ENCODE results near the gene CD47. TPM values are rescaled to one million over a fixed set of nuclear protein-coding genes. Genes with fewer than 3 reads are reported as not detected.

The CD47 gene
- total and polyA plus RNA-seq, 3 donors from 2014 or later: 43.5 to 129 (median 49.9) TPM

DNA sequence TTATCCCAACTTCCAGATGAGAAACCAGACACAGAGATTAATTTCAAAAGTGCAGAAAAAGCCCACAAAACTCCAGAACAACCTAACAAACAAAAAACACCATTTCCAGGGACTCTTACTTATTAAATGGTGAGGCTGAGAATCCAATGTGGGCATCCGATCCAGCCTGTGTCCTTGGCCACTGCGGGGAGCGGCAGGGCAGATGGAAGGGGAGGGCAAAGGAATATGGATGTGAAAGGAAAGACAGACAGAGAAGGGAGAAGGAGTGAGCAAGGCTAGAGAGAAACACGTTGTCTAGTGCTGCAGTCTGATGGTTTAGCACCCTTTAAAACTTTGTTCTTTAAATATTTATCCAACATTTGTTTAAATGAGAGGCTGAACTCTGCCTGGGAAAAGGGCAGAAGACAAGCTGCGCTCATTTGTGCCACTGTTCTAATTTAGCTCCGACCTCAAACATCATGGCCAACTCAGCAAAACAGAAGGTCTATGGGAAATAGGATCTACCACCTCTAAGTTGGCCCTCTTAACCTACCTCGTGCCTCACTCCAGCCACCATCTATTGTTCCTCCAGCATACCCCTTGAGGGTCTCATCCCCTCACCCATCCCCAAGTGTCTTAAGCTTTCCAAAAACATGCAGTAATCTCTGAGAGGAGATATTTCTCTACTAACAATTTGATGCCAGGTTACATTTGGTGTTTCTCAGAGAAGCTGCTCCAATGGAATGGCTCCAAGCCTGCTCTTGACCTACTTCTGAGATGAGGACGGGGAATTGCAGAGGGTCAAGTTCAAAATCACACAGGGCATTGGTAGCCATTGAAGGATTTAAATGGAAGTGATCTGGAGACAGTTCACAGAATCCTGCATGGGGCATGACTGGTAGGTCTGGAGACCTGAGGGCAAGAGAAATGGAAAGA is 77.4 kb downstream of the CD47 start:
- Histone ChIP-seq H3K4me3 (no peak overlapping the region), H3K9me3 (no peaks in the 10 kb centered on the region), H3K27me3 (no peaks in the 10 kb centered on the region), H3K27ac (no peak overlapping the region), H3K4me1 (peaks cover 6% of the 10 kb centered on the region), H3K36me3 (ENCODE audit: low read depth, missing control alignments) (no peaks in the 10 kb centered on the region)
- DNase-seq: no peak
- 47 to 55% methylated on average over 8 of the region's 8 CpGs for WGBS, 2 donors
- no peak for TF ChIP-seq POLR2A (IDR thresholded peaks at IDR 0.05)
- TF ChIP-seq, protein P1, sequence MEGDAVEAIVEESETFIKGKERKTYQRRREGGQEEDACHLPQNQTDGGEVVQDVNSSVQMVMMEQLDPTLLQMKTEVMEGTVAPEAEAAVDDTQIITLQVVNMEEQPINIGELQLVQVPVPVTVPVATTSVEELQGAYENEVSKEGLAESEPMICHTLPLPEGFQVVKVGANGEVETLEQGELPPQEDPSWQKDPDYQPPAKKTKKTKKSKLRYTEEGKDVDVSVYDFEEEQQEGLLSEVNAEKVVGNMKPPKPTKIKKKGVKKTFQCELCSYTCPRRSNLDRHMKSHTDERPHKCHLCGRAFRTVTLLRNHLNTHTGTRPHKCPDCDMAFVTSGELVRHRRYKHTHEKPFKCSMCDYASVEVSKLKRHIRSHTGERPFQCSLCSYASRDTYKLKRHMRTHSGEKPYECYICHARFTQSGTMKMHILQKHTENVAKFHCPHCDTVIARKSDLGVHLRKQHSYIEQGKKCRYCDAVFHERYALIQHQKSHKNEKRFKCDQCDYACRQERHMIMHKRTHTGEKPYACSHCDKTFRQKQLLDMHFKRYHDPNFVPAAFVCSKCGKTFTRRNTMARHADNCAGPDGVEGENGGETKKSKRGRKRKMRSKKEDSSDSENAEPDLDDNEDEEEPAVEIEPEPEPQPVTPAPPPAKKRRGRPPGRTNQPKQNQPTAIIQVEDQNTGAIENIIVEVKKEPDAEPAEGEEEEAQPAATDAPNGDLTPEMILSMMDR (IDR thresholded peaks at IDR 0.05): no peak
- intact Hi-C loops (cut with DNase I; ENCODE audit: low total_unique reads): no loop called here

DNA sequence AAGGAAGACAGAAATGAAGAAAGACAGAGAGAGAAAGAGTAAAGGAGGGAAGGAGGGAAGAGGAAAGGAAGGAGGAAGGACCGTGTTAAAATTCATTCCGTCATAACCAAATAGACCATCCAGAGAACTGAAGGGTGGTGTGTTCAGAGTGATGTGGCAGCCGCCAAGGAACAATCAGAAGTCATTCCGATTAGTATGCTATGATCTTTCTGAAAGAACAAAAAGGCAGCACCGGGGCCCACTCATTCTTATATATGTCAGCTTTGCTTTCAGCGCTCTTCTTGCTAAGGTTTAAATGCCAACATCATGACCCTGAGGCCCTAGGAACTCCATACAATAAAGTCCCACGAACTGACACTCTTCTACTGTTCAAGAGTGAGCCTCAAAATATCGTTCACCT is 78.5 kb downstream of the CD47 start:
- TF ChIP-seq POLR2A (IDR thresholded peaks at IDR 0.05): no peak
- TF ChIP-seq, protein P1 (IDR thresholded peaks at IDR 0.05): no peak
- H3K27ac ChIP-seq: no peak overlapping the region
- no peaks in the 10 kb centered on the region for H3K36me3 ChIP-seq (ENCODE audit: low read depth, missing control alignments)
- 91 to 97% methylated on average over 8 of the region's 8 CpGs for WGBS, 2 donors
- no peaks in the 10 kb centered on the region for H3K27me3 ChIP-seq
- intact Hi-C loops (cut with DNase I; ENCODE audit: low total_unique reads): no loop called here
- no peak for DNase-seq
- H3K4me3 ChIP-seq: no peak overlapping the region
- no peaks in the 10 kb centered on the region for H3K9me3 ChIP-seq
- peaks cover 6% of the 10 kb centered on the region for H3K4me1 ChIP-seq

- intact Hi-C loops (cut with DNase I; ENCODE audit: low total_unique reads): no loop called here
Observed at GRCh38 chr3:108011616-108012015, 79.2 kb downstream of the CD47 start.

DNA sequence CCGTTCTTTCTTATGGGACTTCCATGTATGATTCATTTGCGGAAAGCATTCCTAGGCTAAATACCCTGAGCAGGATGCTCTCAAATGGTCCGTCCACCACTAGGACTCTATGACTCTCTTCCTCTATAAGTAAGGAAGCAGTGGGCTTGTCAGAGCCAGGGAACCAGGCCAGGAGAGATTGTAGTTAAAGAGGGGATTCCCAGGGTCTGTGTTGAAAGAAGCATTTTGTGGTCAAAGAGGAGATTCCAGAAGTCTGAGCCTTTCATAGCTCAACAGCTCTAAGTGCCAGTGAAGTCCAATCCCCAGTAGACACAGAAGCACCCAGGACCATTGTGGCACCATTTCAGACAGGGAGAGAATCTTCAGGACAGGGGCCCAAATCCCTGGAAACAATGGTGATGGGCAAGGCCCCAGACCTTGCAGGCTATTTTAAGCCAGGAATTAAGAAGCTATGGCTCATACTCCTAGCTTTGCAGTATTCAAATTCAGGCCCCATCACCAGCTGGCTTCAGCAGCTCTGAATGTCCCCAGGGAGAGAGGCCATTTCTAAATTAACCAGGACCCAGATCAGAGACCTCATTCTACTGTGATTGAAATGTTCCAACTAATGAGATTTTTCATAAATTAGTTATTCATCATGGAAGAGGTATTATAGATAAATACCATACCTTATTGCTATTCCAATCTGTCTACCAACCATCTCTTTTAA is 81.7 kb downstream of the CD47 start:
- TF ChIP-seq POLR2A (IDR thresholded peaks at IDR 0.05): no peak
- TF ChIP-seq, protein P1 (IDR thresholded peaks at IDR 0.05): no peak
- Histone ChIP-seq H3K4me3 (no peak overlapping the region), H3K36me3 (ENCODE audit: low read depth, missing control alignments) (no peaks in the 10 kb centered on the region), H3K27ac (no peak overlapping the region), H3K4me1 (peaks cover 14% of the 10 kb centered on the region), H3K9me3 (no peaks in the 10 kb centered on the region), H3K27me3 (no peaks in the 10 kb centered on the region)
- WGBS, 2 donors: 91 to 96% methylated on average over 3 of the region's 3 CpGs
- intact Hi-C loops (cut with DNase I; ENCODE audit: low total_unique reads): no loop called here
- no peak for DNase-seq

More at GRCh38 chr3:108011616-108012015, 79.2 kb downstream of the CD47 start:
- DNase-seq: no peak
- Histone ChIP-seq H3K36me3 (ENCODE audit: low read depth, missing control alignments) (no peaks in the 10 kb centered on the region), H3K27me3 (no peaks in the 10 kb centered on the region), H3K4me1 (peaks cover 7% of the 10 kb centered on the region), H3K4me3 (no peak overlapping the region), H3K27ac (no peak overlapping the region), H3K9me3 (no peaks in the 10 kb centered on the region)
- TF ChIP-seq, protein P1 (IDR thresholded peaks at IDR 0.05): no peak
- no peak for TF ChIP-seq POLR2A (IDR thresholded peaks at IDR 0.05)
- 90 to 92% methylated on average over 4 of the region's 4 CpGs for WGBS, 2 donors
